Gastroesophageal sphincter (tissue), 4 donors: Measurements from ENCODE around the gene PHLDA2. TPM values are rescaled to one million over a fixed set of nuclear protein-coding genes. Genes with fewer than 3 reads are reported as not detected.

Experiments used
- ATAC-seq: fragments of 150-250 bp; one replicate; pipeline ENCODE4 v1.9.1; 2016; ENCODE audit warnings: mild to moderate bottlenecking, moderate library complexity
- H3K27ac ChIP-seq, 4 donors: fragments of 200-600 bp; sonication (generic) in 3 of 4; 1 replicate in 3 of 4; 2 replicates in 1 of 4; pipeline ENCODE4 v1.5.1; 2016 to 2019
- H3K27me3 ChIP-seq: fragments of 200-600 bp; sonication (generic); one replicate; pipeline ENCODE4 v1.5.1; 2019
- H3K36me3 ChIP-seq, 2 donors: fragments of 200-600 bp; sonication (generic); one replicate each; pipeline ENCODE4 v1.5.1; 2019; ENCODE audit warnings: control low read depth in 1 of 2
- H3K4me1 ChIP-seq, 3 donors: fragments of 200-600 bp; sonication (generic); 1 replicate in 2 of 3; 2 replicates in 1 of 3; pipeline ENCODE4 v1.5.1; 2016 to 2019; ENCODE audit warnings: control low read depth in 2 of 3
- H3K4me3 ChIP-seq, 2 donors: fragments of 200-600 bp; sonication (generic); one replicate each; pipeline ENCODE4 v1.5.1; 2019; ENCODE audit warnings: mild to moderate bottlenecking in 1 of 2, moderate library complexity in 1 of 2
- H3K9me3 ChIP-seq, 3 donors: fragments of 200-600 bp; sonication (generic); one replicate each; pipeline ENCODE4 v1.5.1; 2017 to 2019; ENCODE audit warnings: control low read depth in 2 of 3
- CTCF ChIP-seq, 4 experiments: fragments of 200-600 bp in 2 of 4; fragments of 450-650 bp in 2 of 4; sonication (generic) in 1 of 4; IDR thresholded peaks; one replicate each; pipeline ENCODE4 v1.5.1; 2017 to 2019; ENCODE audit warnings: antibody characterized with exemption in 4 of 4, mild to moderate bottlenecking in 2 of 4, moderate library complexity in 2 of 4
- EP300 ChIP-seq: sonication (generic); formaldehyde crosslinking; IDR thresholded peaks from one replicate; pipeline ENCODE4 v1.6.1; 2017; ENCODE audit warnings: antibody characterized with exemption, mild to moderate bottlenecking
- POLR2A ChIP-seq, 2 donors: fragments of 450-650 bp; IDR thresholded peaks; one replicate each; pipeline ENCODE4 v1.6.1; 2017; ENCODE audit warnings: antibody characterized with exemption in 2 of 2, mild to moderate bottlenecking in 2 of 2, moderate library complexity in 1 of 2
- POLR2AphosphoS5 ChIP-seq: sonication (generic); formaldehyde crosslinking; IDR thresholded peaks from one replicate; pipeline ENCODE4 v1.6.1; 2017; ENCODE audit warnings: antibody characterized with exemption
- WGBS, 2 donors: methylation state at CpG; one replicate each; pipeline ENCODE4 v1.1.5; 2018; ENCODE audit warnings: low coverage in 1 of 2; 5-methylcytosine and 5-hydroxymethylcytosine counted together
- total RNA-seq, 4 donors: library from RNA; depleted of rRNA; stranded (reverse); fragments of >200 nt; gene quantifications; one replicate each; pipeline ENCODE4 v1.1.0, GENCODE V29; 2016

PHLDA2 gene
- total RNA-seq, 4 donors from 2014 or later: 0.82 to 5.0 (median 1.9) TPM; not detected in 1

DNA sequence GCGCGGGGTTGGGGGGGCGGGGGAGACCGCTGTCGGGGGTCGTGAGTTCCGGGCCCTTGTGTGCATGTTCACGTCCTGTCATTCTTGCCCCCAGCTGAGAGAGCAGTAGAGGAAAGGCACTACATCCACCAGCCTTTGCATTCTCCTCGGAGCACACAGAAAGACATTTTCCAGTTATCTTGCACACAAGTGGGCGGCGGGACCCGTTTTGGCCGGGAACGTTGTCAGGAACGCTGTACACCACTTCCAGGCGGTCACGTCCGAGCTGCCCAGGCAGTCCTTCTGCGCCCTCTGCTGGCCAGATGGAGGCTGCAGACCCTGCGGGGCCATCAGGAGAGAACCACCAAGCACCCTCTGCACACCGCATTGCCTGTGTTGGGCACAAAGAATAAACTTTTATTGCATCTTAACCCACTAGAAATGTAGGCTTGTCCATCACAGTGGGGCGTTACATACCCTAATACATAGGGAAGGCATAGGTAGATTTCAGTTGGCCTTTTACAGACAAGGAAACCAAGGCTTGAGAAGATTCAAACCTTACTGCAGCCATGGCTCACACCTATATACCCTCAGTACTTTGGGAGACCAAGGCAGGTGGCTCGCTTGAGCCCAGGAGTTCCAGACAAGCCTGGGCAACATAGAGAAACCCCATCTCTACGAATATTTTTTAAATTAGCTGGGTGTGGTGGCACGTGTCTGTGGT lies 40.8 kb downstream of the PHLDA2 start:
- H3K9me3 ChIP-seq: no peaks in the 10 kb centered on the region
- H3K4me3 ChIP-seq: no peak overlapping the region
- no peaks in the 10 kb centered on the region for H3K27me3 ChIP-seq
- H3K27ac ChIP-seq: peak overlapping the region in 3 of 4 donors; percentile 92 to 96 (median 93)
- no peaks in the 10 kb centered on the region for H3K36me3 ChIP-seq
- TF ChIP-seq POLR2A (IDR thresholded peaks at IDR 0.05) (no peak), POLR2AphosphoS5 (peak; percentile 48), EP300 (no peak), CTCF (IDR thresholded peaks at IDR 0.05) (peak in 3 of 4 experiments; percentile 99 to 100 (median 100))
- peak; percentile 20 for ATAC-seq
- H3K4me1 ChIP-seq: peaks cover 6 to 74% (median 36%) of the 10 kb centered on the region in 3 donors
- 9 to 64% methylated on average over 3 to 8 of the region's 25 CpGs for WGBS, 2 donors

- no peak overlapping the region for H3K4me3 ChIP-seq
- no peak for ATAC-seq
- WGBS, 2 donors: 80% methylated on average over 1 of the region's 11 CpGs; no CpG with 5 or more reads in 1 of the 2 donors
- no peaks in the 10 kb centered on the region for H3K9me3 ChIP-seq
- TF ChIP-seq POLR2AphosphoS5 (no peak), EP300 (no peak), CTCF (IDR thresholded peaks at IDR 0.05) (no peak), POLR2A (IDR thresholded peaks at IDR 0.05) (no peak)
- H3K27me3 ChIP-seq: no peaks in the 10 kb centered on the region
- peak overlapping the region in 3 of 4 donors; percentile 92 to 96 (median 93) for H3K27ac ChIP-seq
- peaks cover 6 to 77% (median 42%) of the 10 kb centered on the region in 3 donors for H3K4me1 ChIP-seq
- no peaks in the 10 kb centered on the region for H3K36me3 ChIP-seq
Observed at GRCh38 chr11:2887515-2888195, 41.6 kb downstream of the PHLDA2 start.

- Histone ChIP-seq H3K9me3 (no peaks in the 10 kb centered on the region), H3K27me3 (no peaks in the 10 kb centered on the region), H3K27ac (peak overlapping the region; percentile 15 to 96 (median 92)), H3K36me3 (no peaks in the 10 kb centered on the region), H3K4me1 (peaks cover 6 to 77% (median 40%) of the 10 kb centered on the region in 3 donors), H3K4me3 (no peak overlapping the region)
- WGBS, 2 donors: 63% methylated on average over 2 of the region's 5 CpGs; no CpG with 5 or more reads in 1 of the 2 donors
- ATAC-seq: no peak
- TF ChIP-seq POLR2AphosphoS5: no peak
Observed at GRCh38 chr11:2886936-2887335, 42.3 kb downstream of the PHLDA2 start.

- WGBS, 2 donors: 33% methylated on average over 2 of the region's 49 CpGs; no CpG with 5 or more reads in 1 of the 2 donors
- Histone ChIP-seq H3K4me3 (peak overlapping the region; percentile 4 to 84), H3K36me3 (no peaks in the 10 kb centered on the region), H3K9me3 (no peaks in the 10 kb centered on the region), H3K27ac (peak overlapping the region; percentile 15 to 96 (median 92)), H3K4me1 (peaks cover 2 to 77% (median 34%) of the 10 kb centered on the region in 3 donors), H3K27me3 (no peaks in the 10 kb centered on the region)
- peak; percentile 9 for ATAC-seq
- no peak for TF ChIP-seq POLR2A (IDR thresholded peaks at IDR 0.05)
- no peak for TF ChIP-seq EP300
- no peak for TF ChIP-seq POLR2AphosphoS5
- TF ChIP-seq CTCF (IDR thresholded peaks at IDR 0.05): peak in 3 of 4 experiments; percentile 30 to 53 (median 32)
Observed at GRCh38 chr11:2886191-2886894, 42.9 kb downstream of the PHLDA2 start.

DNA sequence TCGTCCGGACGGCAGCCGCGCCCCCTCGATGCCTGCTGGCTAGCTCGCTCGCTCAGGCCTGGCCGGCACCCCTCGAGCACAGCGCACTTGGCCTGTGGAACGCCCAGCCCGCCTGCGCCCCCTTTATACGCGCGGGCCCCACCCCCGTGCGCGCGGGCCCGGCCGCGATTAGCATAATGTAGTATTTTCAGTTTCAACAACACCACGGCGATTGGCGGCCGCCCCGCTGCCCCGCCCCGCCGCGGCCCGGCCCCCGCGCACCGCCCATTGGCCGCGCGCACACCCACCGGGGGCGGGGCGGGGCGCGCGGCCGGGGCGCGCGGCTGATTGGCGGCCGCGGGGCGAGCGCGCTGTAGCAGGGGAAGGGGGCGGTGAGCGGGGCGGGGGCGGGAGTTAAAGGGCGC lies 43.5 kb downstream of the PHLDA2 start, which contains the start of gene CDKN1C:
TSS of gene CDKN1C (minus strand) at position 98 of the 404 bp plus-strand sequence. CDS start 319 bp downstream, outside the sequence.
- no peaks in the 10 kb centered on the region for H3K27me3 ChIP-seq
- peak; percentile 83 for ATAC-seq
- no peaks in the 10 kb centered on the region for H3K36me3 ChIP-seq
- peaks cover 0 to 74% (median 28%) of the 10 kb centered on the region in 3 donors for H3K4me1 ChIP-seq
- whole genome bisulfite sequencing, 2 donors: no CpG with 5 or more reads among the region's 61 CpGs
- TF ChIP-seq EP300 (no peak), POLR2AphosphoS5 (peak; percentile 97), POLR2A (IDR thresholded peaks at IDR 0.05) (peak; percentile 97), CTCF (IDR thresholded peaks at IDR 0.05) (no peak)
- no peaks in the 10 kb centered on the region for H3K9me3 ChIP-seq
- peak within 1 kb of the TSS; percentile 76 to 96 (median 92) for H3K27ac ChIP-seq
- peak within 1 kb of the TSS; percentile 77 to 84 for H3K4me3 ChIP-seq
